Measurements from ENCODE around the gene HCFC1R1. TPM values are rescaled to one million over a fixed set of nuclear protein-coding genes. Genes with fewer than 3 reads are reported as not detected.

HCFC1R1 gene
- total RNA-seq, 1 donor from 2014 or later = 117 TPM

DNA sequence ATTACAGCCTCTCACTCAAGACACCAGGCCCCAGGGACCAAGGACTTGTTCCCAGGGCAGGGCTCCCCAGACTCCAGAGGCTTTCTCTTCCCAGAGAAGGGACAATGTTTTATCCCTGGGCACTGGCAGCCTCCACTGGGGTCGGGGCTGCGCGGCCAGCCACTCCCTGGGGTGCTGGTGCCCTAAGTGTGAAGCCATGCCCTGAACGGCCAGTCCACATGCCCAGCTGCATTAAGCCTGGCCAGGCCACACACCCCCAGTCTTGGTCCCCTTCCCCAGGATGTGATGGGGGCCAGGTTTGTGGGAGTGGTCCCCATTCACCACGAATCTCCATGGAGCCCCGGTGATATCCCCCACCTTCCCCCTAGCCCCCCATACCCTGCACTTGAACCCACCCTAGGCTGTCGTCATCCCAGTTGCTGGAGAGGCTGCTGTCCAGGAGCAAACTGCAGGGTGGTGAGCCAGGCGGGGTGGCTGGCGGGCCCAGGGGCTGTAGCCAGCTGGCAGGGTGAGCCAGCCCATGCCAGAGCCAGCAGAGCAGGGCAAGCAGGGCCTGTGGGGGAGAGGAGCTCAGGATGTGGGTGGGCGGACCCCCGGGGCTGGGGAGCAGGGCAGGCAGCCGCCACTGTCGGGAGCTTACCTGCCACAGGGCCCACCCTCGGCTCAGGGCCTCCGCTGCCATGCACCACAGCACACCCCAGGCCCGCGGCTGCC, 50.0 kb downstream of the HCFC1R1 start:
- H3K27ac Mint-ChIP-seq (ENCODE audit: unreplicated experiment) = no peak overlapping the region
- H3K27me3 Mint-ChIP-seq (ENCODE audit: unreplicated experiment) = no peaks in the 10 kb centered on the region
- no peaks in the 10 kb centered on the region for H3K36me3 Mint-ChIP-seq (ENCODE audit: unreplicated experiment)
- H3K4me3 Mint-ChIP-seq (ENCODE audit: unreplicated experiment) = no peak overlapping the region
- peaks cover 6% of the 10 kb centered on the region for H3K4me1 Mint-ChIP-seq (ENCODE audit: low read depth, unreplicated experiment)
- no peak for DNase-seq
- TF ChIP-seq, protein P1, sequence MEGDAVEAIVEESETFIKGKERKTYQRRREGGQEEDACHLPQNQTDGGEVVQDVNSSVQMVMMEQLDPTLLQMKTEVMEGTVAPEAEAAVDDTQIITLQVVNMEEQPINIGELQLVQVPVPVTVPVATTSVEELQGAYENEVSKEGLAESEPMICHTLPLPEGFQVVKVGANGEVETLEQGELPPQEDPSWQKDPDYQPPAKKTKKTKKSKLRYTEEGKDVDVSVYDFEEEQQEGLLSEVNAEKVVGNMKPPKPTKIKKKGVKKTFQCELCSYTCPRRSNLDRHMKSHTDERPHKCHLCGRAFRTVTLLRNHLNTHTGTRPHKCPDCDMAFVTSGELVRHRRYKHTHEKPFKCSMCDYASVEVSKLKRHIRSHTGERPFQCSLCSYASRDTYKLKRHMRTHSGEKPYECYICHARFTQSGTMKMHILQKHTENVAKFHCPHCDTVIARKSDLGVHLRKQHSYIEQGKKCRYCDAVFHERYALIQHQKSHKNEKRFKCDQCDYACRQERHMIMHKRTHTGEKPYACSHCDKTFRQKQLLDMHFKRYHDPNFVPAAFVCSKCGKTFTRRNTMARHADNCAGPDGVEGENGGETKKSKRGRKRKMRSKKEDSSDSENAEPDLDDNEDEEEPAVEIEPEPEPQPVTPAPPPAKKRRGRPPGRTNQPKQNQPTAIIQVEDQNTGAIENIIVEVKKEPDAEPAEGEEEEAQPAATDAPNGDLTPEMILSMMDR (IDR thresholded peaks at IDR 0.05; ENCODE audit: partially characterized antibody, unreplicated experiment) = no peak
- no peaks in the 10 kb centered on the region for H3K9me3 Mint-ChIP-seq (ENCODE audit: unreplicated experiment)

DNA sequence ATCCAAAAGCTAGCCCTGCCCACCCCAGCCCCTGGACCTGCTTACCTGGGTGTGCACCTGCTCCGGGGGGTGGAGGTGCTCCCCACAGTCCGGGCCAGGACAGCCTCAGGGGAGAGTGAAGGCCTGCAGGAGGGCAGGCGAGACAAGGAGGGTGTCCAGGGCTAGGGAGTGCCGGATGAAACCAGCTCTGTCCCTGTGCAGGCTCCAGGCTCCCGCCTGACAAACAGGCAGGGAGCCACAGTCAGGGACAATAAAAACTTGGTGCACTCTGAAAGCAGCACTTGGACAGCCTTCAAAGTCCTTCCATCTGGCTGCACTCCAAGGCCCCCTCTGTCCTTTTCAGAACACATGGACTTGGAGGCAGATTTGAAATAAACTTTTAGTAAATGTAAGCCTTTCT, 50.6 kb downstream of the HCFC1R1 start:
- DNase-seq = no peak
- Mint-ChIP-seq H3K9me3 (ENCODE audit: unreplicated experiment) (peaks cover 3% of the 10 kb centered on the region), H3K4me1 (ENCODE audit: low read depth, unreplicated experiment) (peaks cover 10% of the 10 kb centered on the region), H3K27me3 (ENCODE audit: unreplicated experiment) (peaks cover 5% of the 10 kb centered on the region), H3K36me3 (ENCODE audit: unreplicated experiment) (no peaks in the 10 kb centered on the region), H3K4me3 (ENCODE audit: unreplicated experiment) (no peak overlapping the region), H3K27ac (ENCODE audit: unreplicated experiment) (no peak overlapping the region)
- TF ChIP-seq, protein P1 (IDR thresholded peaks at IDR 0.05; ENCODE audit: partially characterized antibody, unreplicated experiment) = no peak

Other genes starting within 250 kb of the HCFC1R1 start
- 183 TPM for gene ELOB, start 246.7 kb downstream of the HCFC1R1 start, total RNA-seq (ENCODE audit: unreplicated experiment)
- gene PRSS33, start 236.4 kb downstream of the HCFC1R1 start, total RNA-seq (ENCODE audit: unreplicated experiment) = 0.39 TPM
- gene PRSS41, start 225.5 kb downstream of the HCFC1R1 start, total RNA-seq (ENCODE audit: unreplicated experiment) = not detected
- gene PRSS21, start 206.7 kb downstream of the HCFC1R1 start, total RNA-seq (ENCODE audit: unreplicated experiment) = not detected
- gene ZG16B, start 193.6 kb downstream of the HCFC1R1 start, total RNA-seq (ENCODE audit: unreplicated experiment) = not detected
- not detected for gene PRSS22, start 165.8 kb downstream of the HCFC1R1 start, total RNA-seq (ENCODE audit: unreplicated experiment)
- gene FLYWCH2, start 140.7 kb downstream of the HCFC1R1 start, total RNA-seq (ENCODE audit: unreplicated experiment) = 30.5 TPM
- gene FLYWCH1, start 112.0 kb downstream of the HCFC1R1 start, total RNA-seq (ENCODE audit: unreplicated experiment) = 77.1 TPM
- gene KREMEN2, start 59.7 kb downstream of the HCFC1R1 start, total RNA-seq (ENCODE audit: unreplicated experiment) = 12.8 TPM
- 69.1 TPM for gene PAQR4, start 54.6 kb downstream of the HCFC1R1 start, total RNA-seq (ENCODE audit: unreplicated experiment)
- gene PKMYT1, start 43.5 kb downstream of the HCFC1R1 start, total RNA-seq (ENCODE audit: unreplicated experiment) = 8.5 TPM
- gene CLDN9, start 11.0 kb downstream of the HCFC1R1 start, total RNA-seq (ENCODE audit: unreplicated experiment) = 0.39 TPM
- gene CLDN6, start 5.8 kb downstream of the HCFC1R1 start, total RNA-seq (ENCODE audit: unreplicated experiment) = 31.1 TPM
- 4.2 TPM for gene TNFRSF12A, start 3.6 kb downstream of the HCFC1R1 start, total RNA-seq (ENCODE audit: unreplicated experiment)
- 30.2 TPM for gene THOC6, start 93 bp upstream of the HCFC1R1 start, total RNA-seq (ENCODE audit: unreplicated experiment)
- gene BICDL2, start 13.0 kb upstream of the HCFC1R1 start, total RNA-seq (ENCODE audit: unreplicated experiment) = not detected
- gene MMP25, start 22.6 kb upstream of the HCFC1R1 start, total RNA-seq (ENCODE audit: unreplicated experiment) = not detected
- gene IL32, start 41.7 kb upstream of the HCFC1R1 start, total RNA-seq (ENCODE audit: unreplicated experiment) = 1.3 TPM
- gene ZSCAN10, start 75.4 kb upstream of the HCFC1R1 start, total RNA-seq (ENCODE audit: unreplicated experiment) = 0.74 TPM
- 31.6 TPM for gene ZNF205, start 88.6 kb upstream of the HCFC1R1 start, total RNA-seq (ENCODE audit: unreplicated experiment)
- gene ZNF213, start 111.1 kb upstream of the HCFC1R1 start, total RNA-seq (ENCODE audit: unreplicated experiment) = 18.7 TPM
- gene OR1F1, start 164.3 kb upstream of the HCFC1R1 start, total RNA-seq (ENCODE audit: unreplicated experiment) = not detected
- gene ZNF200, start 211.2 kb upstream of the HCFC1R1 start, total RNA-seq (ENCODE audit: unreplicated experiment) = 12.2 TPM
- not detected for gene MEFV, start 232.7 kb upstream of the HCFC1R1 start, total RNA-seq (ENCODE audit: unreplicated experiment)